Right renal cortex interstitium (tissue), 3 donors: Measurements from ENCODE around the gene MAGEA1. TPM values are rescaled to one million over a fixed set of nuclear protein-coding genes. Genes with fewer than 3 reads are reported as not detected.
A peak's percentile ranks its signal among the peaks of the same experiment; 100 is the strongest.
"Not testable (repeated sequence)": the region's sequence is repeated elsewhere in the genome, so short reads cannot be mapped to it uniquely, and the experiment has no call there.

Source experiments
- DNase-seq, 3 donors: peaks; one replicate each; pipeline ENCODE4 v3.0.0-alpha.2; 2013; ENCODE audit warnings: low read depth in 3 of 3, low spot score in 2 of 3
- polyA plus RNA-seq, 3 donors: library from polyadenylated mRNA; unstranded; fragments of 120-200 nt; gene quantifications; one replicate each; pipeline ENCODE4 v1.2.1, GENCODE V29; 2013; ENCODE audit not compliant: insufficient read length in 3 of 3

The MAGEA1 gene
- not detected for polyA plus RNA-seq

GRCh38 chrX:153179131-153179530, at the start of gene MAGEA1:
Gene MAGEA1 (plus strand): TSS chrX:153179284. CDS start chrX:153182390, 3,106 bp downstream.
- no peak for DNase-seq

GRCh38 chrX:153132924-153133323, 46.2 kb upstream of the MAGEA1 start:
- not testable (repeated sequence) for DNase-seq

- DNase-seq = not testable (repeated sequence)
These were observed 40.0 kb upstream of the MAGEA1 start for GRCh38 chrX:153139074-153139473.

- DNase-seq = not testable (repeated sequence)
These were observed 32.8 kb upstream of the MAGEA1 start for GRCh38 chrX:153146288-153146687.

GRCh38 chrX:153153516-153153915, 25.6 kb upstream of the MAGEA1 start:
- no peak for DNase-seq

- DNase-seq = no peak
These were observed 21.6 kb upstream of the MAGEA1 start for GRCh38 chrX:153157450-153157849.

GRCh38 chrX:153158319-153158718, 20.8 kb upstream of the MAGEA1 start:
- no peak for DNase-seq

GRCh38 chrX:153161952-153162351, 17.1 kb upstream of the MAGEA1 start:
- DNase-seq = no peak

- DNase-seq = no peak
These were observed 14.4 kb upstream of the MAGEA1 start for GRCh38 chrX:153164733-153165132.

GRCh38 chrX:153168423-153168822, 10.7 kb upstream of the MAGEA1 start:
- DNase-seq = not testable (repeated sequence)

- no peak for DNase-seq
These were observed 2.7 kb downstream of the MAGEA1 start for GRCh38 chrX:153181822-153182221.

GRCh38 chrX:153184787-153185186, 5.7 kb downstream of the MAGEA1 start:
- DNase-seq = no peak

GRCh38 chrX:153190381-153190780, 11.3 kb downstream of the MAGEA1 start:
- peak in 1 of 3 donors; percentile 10 for DNase-seq

- DNase-seq = no peak
These were observed 21.4 kb downstream of the MAGEA1 start for GRCh38 chrX:153200462-153200861.

GRCh38 chrX:153206425-153207046, 27.5 kb downstream of the MAGEA1 start:
- no peak for DNase-seq

GRCh38 chrX:153209347-153209746, 30.3 kb downstream of the MAGEA1 start:
- DNase-seq = no peak

- DNase-seq = no peak
These were observed 35.9 kb downstream of the MAGEA1 start for GRCh38 chrX:153214934-153215333.

- no peak for DNase-seq
These were observed 37.8 kb downstream of the MAGEA1 start for GRCh38 chrX:153216926-153217325.

GRCh38 chrX:153225438-153226098, 46.5 kb downstream of the MAGEA1 start:
- no peak for DNase-seq

- no peak for DNase-seq
These were observed 47.5 kb downstream of the MAGEA1 start for GRCh38 chrX:153226344-153227185.
